DMS153 treated with DMSO at 0.1 percent for 48 hours (cell line): ENCODE data around the gene FRS2.
"Not testable (repeated sequence)": the region's sequence is repeated elsewhere in the genome, so short reads cannot be mapped to it uniquely, and the experiment has no call there.

ENCODE experiments used
- DNase-seq: peaks from one replicate; lab custom pipeline; 2025; ENCODE audit not compliant: unreplicated experiment; lab: John Stamatoyannopoulos, UW

Gene FRS2, protein sequence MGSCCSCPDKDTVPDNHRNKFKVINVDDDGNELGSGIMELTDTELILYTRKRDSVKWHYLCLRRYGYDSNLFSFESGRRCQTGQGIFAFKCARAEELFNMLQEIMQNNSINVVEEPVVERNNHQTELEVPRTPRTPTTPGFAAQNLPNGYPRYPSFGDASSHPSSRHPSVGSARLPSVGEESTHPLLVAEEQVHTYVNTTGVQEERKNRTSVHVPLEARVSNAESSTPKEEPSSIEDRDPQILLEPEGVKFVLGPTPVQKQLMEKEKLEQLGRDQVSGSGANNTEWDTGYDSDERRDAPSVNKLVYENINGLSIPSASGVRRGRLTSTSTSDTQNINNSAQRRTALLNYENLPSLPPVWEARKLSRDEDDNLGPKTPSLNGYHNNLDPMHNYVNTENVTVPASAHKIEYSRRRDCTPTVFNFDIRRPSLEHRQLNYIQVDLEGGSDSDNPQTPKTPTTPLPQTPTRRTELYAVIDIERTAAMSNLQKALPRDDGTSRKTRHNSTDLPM

DNA sequence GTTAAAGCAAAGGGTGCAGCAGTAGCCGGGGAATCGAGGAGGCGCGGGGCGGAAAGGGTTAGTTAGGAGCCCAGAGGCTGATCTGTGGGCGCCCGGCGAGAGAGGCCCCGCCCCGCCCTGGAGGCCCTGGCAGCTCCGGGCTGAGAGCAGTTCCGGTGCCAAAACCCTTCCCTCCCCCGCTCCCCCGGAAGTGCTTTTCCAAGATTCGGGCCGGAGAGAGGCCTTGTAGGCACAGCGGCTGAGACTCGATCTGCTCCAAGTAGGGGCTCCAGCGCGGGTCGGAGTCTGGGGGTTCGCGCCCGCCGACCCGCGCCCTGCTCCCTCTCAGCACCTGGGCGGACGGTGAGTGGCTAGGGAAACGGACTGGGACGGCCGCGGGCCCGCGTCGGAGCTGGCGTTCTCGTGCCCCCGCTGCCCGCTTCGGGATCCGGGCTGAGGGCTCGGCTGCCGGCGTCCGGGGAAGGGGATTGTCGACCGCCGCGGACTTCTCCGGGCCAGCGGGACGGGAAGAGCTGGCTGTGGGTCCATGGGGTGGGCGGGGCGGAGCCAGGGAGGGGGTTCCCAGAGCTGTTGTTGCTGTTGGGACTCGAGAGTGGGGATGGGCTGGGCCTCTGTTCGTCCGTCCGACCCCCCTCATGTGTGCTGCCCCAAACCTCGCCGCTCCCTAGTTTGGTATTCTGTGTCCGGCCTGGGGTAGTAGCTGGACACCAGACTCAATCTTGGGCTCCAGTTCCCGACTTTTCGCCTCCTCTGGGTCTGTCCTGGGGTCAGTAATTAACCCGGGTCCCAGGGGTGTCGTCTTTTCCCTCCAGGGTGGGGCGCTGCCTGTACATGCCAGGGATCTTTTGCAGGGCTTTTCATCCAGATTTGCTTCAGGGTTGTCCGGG, at the start of gene FRS2:
Gene FRS2, plus strand, starts transcription at position 200 of the 887 bp plus-strand sequence. CDS start 98,643 bp downstream, outside the sequence.
- DNase-seq = peak; percentile 83

DNA sequence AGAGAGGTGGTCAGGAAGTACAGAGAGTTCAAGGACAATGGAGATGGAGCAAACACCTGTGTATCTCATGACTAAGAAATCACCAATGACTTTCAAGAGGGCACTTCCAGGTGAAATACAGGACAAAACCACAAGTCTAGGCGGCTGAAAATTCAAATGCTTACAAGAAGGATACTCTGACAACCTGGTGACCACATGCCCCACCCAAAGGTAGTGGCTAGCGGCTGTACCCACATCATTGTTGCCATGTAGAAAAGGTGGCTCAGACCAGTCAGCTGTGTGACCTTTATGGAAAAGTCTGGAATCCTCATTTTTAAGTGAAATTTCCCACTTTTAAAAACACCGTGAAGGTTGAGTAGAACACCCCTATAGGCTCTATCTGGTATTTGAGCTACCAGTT, 48.6 kb upstream of the FRS2 start:
- no peak for DNase-seq

DNA sequence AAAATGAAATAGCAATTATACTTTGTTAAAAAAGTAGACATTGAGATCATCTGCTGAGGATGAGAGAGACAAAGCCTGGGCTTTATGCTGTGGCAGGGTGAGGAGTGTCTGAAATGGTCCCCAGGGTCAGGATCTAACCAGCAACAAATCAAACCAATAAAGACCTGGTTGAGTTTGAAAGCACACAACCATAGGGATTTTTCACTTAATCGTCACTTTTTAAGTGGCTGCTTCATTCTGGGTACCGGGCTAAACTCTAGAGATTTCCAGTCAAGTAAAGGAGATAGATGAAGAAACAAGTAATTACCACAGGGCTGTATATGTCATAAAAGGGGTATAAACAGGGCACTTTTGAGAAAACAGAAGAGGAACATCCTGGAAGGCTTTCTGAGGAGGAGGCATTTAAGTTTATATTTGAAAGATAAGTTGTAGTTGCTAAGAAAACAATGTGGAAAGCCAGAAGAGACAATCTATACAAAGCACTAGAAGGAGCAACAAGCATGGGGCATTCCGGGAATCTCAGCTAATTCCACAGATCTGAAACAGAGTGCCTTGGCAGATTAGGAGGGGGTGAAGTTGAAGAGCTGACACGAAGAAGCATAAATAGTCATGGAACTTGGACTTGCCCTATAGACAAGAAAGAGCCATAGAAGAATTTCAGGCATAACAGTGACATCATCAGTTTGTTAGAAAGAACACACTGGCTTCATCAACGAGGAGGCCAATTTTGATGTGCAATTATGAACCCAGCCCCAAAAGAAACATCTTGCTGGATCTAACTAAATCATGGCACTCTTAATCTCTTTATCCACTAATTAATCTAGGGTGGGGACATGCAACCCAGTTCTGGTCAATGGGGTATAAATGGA, 46.9 kb upstream of the FRS2 start:
- DNase-seq = no peak

DNA sequence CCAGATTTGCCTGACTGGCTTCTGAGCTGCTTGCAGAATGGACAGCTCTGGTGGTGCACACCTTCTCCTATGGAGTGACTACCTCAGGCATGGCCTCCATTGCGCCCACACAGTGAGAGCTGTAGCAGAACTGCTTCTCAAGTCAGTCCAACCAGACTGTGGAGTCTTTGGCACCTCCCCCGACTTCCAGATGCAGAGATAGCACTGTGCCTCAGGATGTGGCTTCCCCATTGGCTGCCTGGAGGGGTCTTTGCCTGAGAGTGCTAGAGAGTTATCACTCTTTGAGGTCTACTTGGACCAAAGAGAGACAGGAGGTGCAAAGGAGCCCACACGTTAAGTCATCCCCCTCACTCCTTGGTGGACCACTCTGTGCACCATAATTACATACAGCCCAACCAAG, 44.8 kb upstream of the FRS2 start:
- no peak for DNase-seq

DNA sequence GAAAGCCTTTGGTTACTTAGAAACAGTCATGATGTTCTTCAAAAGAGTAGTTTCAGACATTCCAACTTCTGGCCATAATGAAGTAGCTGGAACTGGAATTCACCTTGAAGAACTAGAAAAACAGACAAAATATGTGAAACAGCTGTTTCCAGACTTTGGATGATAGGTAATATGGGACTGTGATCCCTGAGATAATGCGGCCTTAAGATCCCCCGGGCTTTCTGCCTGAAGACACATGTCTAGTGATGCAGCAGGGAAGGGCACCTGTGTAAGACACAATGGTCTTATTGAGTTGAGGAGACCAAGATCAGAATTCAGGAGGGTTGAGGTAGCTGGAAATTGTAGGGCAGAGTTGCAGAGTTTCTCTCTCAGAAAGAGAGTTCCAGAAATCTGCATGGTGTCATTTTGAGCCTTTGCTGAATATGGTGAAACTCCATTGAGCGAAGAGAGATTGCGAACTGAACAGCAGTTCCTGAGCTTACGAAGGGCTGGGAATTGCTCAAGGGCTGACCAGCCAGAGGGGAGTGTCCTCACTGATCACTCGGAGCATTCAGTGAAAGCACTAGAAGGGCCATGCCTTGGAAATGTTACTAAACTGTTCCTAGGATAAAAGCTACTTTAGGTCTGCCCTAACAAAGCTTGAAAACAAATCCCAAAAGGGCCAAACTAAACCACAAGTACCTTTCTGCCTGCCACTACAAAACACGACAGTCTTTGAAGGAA, 41.7 kb upstream of the FRS2 start:
- DNase-seq = no peak

DNA sequence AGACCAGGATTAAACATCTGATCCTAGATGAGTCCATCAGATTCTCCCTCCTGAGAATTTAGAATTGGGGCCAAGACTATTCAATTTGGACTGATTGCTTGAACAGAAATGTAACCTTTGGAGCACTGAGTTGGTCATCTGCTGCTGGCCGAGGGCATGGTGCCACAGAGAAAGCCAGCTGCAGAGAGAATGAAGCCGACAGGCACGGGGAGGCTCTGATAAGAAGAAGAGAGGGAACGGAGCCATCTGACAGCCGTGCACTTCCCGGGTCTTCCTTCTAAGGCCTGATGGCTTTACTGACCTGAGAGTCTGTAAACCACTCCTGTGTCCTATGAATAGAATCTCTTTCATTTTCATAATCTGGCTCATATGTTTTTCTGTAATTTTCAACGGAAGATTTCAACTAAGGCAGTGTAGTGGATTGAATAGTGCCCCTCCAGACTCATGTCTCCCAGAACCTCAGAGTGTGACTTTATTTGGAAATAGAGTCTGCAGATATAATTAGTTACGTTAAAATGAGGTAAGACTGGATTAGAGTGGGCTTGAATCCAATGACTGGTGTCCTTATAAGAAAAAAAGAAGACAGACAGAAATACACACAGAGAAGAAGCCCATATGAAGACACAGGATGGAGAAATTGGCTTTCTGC, 39.1 kb upstream of the FRS2 start:
- DNase-seq = no peak

DNA sequence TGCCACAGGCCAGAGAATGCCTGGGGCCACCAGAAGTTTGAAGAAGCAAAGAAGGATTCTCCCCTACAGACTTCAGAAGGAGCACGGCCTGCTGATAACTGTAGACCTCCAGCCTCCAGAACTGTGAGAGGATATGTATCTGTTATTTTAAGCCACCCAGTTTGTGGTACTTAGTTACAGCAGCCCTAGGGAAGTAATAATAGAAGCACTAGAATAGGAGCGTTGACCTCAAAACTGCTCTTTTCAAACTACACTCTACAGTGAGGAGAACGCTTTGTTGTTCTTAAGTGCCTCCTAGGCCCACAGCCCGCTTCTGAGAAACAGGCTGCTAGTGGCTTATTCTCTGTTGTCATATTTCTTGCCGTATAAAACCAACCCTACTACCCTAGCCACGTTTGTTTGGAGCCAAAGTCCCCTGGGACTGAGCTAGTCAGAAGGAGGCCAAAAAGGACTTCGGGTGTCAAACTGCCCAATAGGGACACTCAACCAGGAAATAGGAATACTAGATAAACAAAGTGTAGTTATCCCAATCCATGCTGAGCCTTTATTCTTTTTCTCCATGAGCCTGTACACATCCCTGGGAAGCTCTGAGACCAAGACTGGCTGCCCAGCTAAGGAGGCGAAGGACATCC, 38.5 kb upstream of the FRS2 start:
- DNase-seq = no peak

DNA sequence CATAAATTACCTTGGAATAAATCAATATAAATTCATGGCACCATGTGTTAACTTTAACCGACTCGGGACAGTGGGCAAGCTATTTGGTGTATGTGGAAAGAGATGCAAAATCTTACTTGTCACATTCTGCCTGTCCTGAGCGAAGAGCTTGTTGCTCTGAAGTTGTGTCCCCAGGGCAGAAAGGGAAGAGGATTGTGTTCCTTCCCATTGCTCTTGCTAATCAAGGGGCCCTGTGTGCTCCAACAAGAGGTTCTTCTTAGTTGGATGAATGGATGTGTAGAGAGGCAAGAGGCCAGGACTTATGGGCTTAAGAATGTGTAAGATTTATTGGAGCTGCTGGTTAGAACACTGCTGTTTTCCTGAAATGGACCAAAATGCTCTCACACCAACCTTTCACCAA, 36.5 kb upstream of the FRS2 start:
- no peak for DNase-seq

DNA sequence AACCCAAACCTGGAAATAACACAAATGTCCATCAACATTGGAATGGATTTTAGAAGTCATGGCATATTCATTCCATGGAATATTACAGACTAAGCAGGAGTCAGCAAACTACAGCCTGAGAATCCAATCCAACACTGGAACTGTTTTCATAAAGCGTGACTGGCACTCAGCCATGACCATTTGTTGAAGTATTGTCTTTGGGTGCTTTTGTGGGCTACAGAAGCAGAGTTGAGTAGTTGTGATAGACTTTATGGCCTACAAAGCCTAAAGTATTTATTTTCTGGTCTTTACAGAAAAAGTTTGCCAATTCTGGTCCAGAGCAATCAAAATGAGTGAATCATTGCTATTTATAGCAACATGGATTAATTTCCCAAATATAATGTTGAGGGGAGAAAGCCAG, 34.5 kb upstream of the FRS2 start:
- DNase-seq = no peak

DNA sequence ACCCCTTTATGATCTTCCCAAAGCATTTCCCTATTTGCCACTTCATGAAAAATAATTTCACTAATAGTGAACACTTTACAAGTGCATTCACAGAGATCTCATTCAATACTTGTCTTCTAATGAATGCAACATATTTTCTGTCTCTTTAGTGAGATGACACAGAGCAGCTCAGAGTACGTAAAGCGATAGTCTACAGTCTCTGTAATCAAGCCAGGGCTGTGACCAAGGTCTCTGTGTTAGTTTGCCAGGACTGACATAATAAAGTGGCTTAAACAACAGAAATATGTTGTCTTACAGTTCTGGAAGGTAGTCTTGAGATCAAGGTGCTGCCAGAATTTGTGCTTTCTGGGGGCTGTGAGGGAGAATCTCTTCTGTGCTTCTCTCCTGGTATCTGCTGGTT, 33.1 kb upstream of the FRS2 start:
- no peak for DNase-seq

DNA sequence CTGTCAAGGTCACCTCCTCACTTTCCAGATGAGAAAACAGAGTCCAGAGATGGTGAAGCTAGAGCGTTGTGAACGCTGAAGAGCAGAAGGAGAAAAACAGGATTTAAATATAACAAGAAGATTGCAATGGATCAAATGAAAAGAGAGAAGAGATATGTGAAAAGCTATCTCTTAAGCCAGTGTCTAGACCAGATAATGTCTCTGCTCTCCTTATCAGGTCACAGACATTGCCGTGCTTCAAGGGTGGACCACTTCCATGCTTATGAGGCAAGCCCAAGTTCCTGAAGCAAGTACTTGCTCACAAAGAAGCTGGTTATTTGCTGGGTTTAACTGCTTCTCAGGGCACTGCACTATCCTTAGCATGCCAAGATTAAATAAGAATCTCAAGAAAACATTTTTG, 31.6 kb upstream of the FRS2 start:
- no peak for DNase-seq

DNA sequence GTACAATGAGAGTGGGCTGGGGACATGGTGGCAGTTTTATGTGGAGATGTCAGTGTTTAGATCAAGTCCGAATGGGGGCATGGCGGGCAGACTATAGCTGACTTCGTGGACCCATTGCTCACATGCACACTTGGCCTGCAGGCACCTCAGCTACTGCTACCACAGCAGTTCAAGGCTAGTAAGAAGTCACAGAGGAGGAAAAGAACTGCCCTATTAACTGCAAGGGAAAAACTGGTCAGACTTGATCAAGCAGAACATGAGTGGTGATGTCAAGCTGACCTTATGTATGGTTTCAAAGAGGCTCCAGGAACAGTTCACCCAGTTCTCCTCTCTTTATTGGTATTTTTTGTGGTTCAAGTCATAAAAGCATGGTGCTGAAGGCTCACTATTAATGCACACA, 30.2 kb upstream of the FRS2 start:
- no peak for DNase-seq

DNA sequence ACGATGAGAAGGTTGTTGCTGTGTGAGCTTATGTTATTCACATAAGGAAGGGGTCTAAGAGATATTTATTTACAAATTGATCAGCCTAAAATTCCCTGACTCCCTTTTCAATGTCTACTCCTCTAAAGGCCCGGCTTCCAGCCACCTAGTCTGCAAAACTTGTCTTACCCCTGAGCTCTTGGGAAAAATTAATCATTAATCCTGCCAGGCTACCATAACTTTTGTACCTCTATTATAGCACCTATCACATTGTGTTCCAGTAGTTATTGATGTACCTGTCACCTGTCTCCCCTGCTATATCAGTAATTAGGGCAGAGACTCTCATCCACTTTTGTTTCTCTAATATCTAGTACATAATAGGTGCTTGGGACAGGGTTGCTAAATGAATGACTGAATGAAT, 29.3 kb upstream of the FRS2 start:
- DNase-seq = no peak

DNA sequence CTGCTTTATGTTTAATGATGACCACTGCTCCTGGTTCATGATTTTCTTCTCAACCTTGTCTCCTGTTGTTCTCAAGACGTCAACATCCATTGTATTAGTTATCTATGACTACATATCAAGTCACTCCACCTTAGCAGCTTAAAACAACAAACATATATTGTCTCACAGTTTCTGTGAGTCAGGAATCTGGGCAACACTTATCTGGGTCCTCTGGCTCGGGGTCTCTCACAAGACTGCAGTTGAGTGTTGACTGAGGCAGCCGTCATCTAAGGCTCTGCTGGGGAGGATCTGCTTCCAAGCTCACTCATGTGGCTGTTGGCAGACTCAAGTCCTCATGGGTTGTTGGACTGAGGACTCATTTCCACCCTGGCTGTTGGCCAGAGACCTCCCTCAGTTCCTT, 27.3 kb upstream of the FRS2 start:
- no peak for DNase-seq

DNA sequence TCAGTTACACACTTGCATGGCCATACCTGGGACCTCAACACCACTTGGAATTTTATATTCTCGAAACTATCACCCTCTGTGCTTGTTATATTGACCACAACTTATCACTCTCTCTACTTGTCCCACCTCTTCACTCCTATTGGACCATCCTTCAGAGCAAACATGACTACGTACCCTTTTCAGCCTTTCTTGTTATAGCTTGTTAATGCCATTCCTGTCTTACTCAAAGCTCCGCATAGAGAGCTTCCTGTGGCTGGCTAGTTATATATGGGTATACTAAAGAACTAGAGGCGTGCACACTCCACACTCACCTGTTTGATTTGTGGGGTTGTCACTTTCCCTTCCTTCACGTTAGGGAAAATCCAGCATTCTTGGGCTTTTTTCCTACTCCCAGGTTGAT, 26.3 kb upstream of the FRS2 start:
- no peak for DNase-seq

DNA sequence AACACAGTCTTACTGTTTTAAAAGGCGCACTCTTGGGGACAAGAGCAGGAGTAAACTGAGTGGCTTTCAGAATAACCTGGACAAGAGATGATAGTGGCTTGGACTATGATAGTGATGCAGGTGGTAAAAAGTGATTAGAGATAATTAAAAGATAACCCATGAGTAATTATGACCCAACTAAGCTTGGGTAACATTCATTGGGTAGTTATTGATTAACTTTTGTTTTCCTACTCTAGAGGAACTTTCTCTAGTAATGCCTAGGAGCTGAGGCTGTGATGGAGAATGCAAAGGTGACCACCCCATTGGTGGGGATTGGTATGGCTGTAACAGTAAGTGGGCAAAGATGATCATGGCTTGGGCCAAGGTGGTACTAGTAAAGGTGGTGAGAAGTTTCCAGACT, 22.3 kb upstream of the FRS2 start:
- DNase-seq = no peak

DNA sequence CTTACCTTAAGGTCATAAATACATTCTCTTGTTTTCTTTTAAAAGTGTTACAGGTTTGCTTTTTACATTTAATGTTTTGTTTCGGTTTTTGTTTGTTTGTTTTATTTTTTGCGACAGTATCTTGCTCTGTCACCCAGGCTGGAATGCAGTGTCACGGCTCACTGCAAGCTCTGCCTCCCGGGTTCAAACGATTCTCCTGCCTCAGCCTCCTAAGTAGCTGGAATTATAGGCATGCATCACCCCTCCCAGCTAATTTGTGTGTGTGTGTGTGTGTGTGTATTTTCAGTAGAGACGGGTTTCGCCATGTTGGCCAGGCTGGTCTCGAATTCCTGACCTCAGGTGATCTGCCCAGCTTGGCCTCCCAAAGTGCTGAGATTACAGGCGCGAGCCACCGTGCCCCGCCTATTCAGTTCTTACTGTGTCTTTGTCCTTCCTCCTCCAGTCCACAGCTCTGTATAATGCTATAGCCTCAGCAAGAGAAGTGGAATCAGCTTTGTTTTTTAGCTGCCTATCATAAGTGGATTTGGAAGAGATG, 17.5 kb upstream of the FRS2 start:
- not testable (repeated sequence) for DNase-seq

DNA sequence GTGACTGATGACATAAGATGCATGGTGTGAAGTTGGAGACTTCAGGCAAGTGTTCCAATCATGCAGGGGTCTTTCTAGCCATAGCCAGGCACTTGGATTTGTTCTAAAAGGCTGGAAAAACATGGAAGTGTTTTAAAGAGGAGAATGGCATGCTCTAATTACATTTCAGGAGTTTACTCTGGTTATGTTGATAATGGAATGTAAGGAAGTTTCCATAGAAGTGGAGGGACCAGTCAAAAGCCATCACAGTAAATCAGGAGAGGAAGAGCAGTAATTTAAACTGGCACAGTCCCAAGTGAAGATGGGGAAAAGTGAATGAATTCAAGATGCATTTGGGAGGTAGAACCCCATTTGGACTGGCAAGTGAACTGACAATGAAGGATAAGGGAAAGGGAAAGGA, 13.9 kb upstream of the FRS2 start:
- DNase-seq = no peak

DNA sequence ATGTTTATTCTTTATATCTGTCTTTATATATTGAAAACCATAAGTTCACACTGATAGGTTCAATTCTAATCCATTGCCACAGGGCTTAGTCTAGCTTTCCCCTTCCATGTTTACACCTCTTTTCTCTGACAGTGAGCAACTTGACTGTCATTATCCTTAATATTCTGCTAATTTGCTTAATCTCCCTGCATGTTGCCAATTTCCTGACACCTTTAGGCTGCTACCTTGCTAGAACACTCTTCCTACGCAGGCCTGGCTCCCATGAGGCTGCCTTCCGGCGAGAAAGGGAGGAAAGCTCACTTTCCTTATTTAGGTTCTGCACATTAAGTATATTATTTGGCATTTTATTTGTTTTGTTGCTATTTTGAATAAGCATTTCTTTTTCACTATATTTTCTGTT, 12.8 kb upstream of the FRS2 start:
- DNase-seq = no peak
